Colonic mucosa (tissue), 4 donors: ENCODE data around the gene TCP11X2. TPM values are rescaled to one million over a fixed set of nuclear protein-coding genes. Genes with fewer than 3 reads are reported as not detected.
"Not testable (repeated sequence)": the region's sequence is repeated elsewhere in the genome, so short reads cannot be mapped to it uniquely, and the experiment has no call there.

Experiments
- DNase-seq: peaks from one replicate; pipeline ENCODE4 v3.0.0-alpha.2; 2020
- H3K27ac ChIP-seq: fragments of 200-600 bp; one replicate; pipeline ENCODE4 v1.8.0; 2021
- H3K27me3 ChIP-seq: fragments of 200-600 bp; one replicate; pipeline ENCODE4 v1.8.0; 2021
- H3K36me3 ChIP-seq: fragments of 200-600 bp; one replicate; pipeline ENCODE4 v1.8.0; 2021
- H3K4me1 ChIP-seq: fragments of 200-600 bp; one replicate; pipeline ENCODE4 v1.8.0; 2021; ENCODE audit warnings: mild to moderate bottlenecking
- H3K4me3 ChIP-seq: fragments of 200-600 bp; one replicate; pipeline ENCODE4 v1.8.0; 2021
- H3K9ac ChIP-seq, 2 donors: one replicate each; pipeline ENCODE4 v1.7.0; 2013; ENCODE audit warnings: control low read depth in 2 of 2, low read depth in 2 of 2, low read length in 2 of 2
- H3K9me3 ChIP-seq: fragments of 200-600 bp; one replicate; pipeline ENCODE4 v1.8.0; 2021
- intact Hi-C: fragments of 100-400 bp; cut with DNase I; formaldehyde crosslinking; loops from one replicate; pipeline ENCODE4 v1.14.1; 2022
- total RNA-seq, 2 donors: library from RNA; stranded (reverse); fragmentation: NEBNext Ultra II Directional in 1 of 2; extraction: Animal tissue kit (Norgen Biotek cat#: 25700) in 1 of 2; gene quantifications; one replicate each; pipeline ENCODE4 v1.2.1, GENCODE V29; 2021
- donor health status: healthy.
- donor health status: DM: no; HTN: no; CAD: no.
- donor health status: DM: no; HTN: no; CAD: no.

Gene TCP11X2
- total RNA-seq, 2 donors from 2014 or later, result not detected

- H3K9me3 ChIP-seq, intact Hi-C loops, H3K36me3 ChIP-seq, H3K4me1 ChIP-seq, H3K27ac ChIP-seq, H3K27me3 ChIP-seq, H3K4me3 ChIP-seq, H3K9ac ChIP-seq, DNase-seq: not testable (repeated sequence)
Measured at GRCh38 chrX:102458615-102459014, 13.0 kb downstream of the TCP11X2 start.

DNA sequence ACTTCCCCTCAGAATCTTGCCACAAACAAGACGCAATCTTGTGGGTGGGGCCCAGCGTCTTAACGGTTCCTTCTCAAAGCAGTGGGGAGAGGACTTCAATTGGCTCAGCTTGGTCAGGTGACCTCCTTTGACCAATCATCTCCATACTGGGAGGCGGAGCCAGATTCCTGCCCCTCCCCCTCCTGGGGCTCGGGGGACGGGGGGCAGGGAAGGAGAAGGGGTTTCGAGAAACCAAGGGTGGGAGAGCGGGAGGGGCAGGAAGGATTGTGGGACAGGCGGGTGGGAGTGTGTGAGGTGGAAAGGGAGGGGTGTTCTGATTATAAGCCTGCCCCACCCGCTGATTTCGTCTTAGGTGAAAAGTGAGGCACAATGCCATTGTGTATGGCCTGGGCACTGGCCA, 31.7 kb downstream of the TCP11X2 start, which contains the start of gene NXF2B:
Gene NXF2B (minus strand): TSS at position 101 of the 400 bp plus-strand sequence. CDS start 59,972 bp downstream, outside the sequence.
- H3K9ac ChIP-seq, intact Hi-C loops, H3K4me3 ChIP-seq, H3K4me1 ChIP-seq, H3K9me3 ChIP-seq, H3K27ac ChIP-seq, H3K36me3 ChIP-seq, DNase-seq, H3K27me3 ChIP-seq: not testable (repeated sequence)

GRCh38 chrX:102414493-102414892, 57.1 kb downstream of the TCP11X2 start:
- H3K9me3 ChIP-seq, H3K4me1 ChIP-seq, intact Hi-C loops, H3K27me3 ChIP-seq, H3K9ac ChIP-seq, H3K36me3 ChIP-seq, H3K4me3 ChIP-seq, H3K27ac ChIP-seq, DNase-seq: not testable (repeated sequence)

Other genes with a start within 250 kb of the TCP11X2 start
- gene NXF2, start 224.6 kb downstream of the TCP11X2 start, total RNA-seq, result not detected
- not detected for gene NXF2B, start 31.8 kb downstream of the TCP11X2 start, total RNA-seq
- under 1 TPM in 1 of 2 donors, not detected in 1; 0.88 TPM for gene TMSB15A, start 44.9 kb upstream of the TCP11X2 start, total RNA-seq
- 10 to 100 TPM; 10.5 to 15.3 TPM for gene ARMCX5, start 127.7 kb upstream of the TCP11X2 start, total RNA-seq
- gene GPRASP1, start 179.7 kb upstream of the TCP11X2 start, total RNA-seq, result 1 to 10 TPM; 2.5 to 3.7 TPM
- 1 to 10 TPM; 2.2 to 4.6 TPM for gene GPRASP2, start 240.6 kb upstream of the TCP11X2 start, total RNA-seq
- gene GPRASP3, start 248.9 kb upstream of the TCP11X2 start, total RNA-seq, result 1 to 10 TPM; 3.7 to 4.0 TPM